ENCODE results near the gene PRKCE.

PRKCE gene

GRCh38 chr2:46146866-46147502, 495.5 kb downstream of the PRKCE start:
- DNase-seq (ENCODE audit: low spot score) = no peak

DNA sequence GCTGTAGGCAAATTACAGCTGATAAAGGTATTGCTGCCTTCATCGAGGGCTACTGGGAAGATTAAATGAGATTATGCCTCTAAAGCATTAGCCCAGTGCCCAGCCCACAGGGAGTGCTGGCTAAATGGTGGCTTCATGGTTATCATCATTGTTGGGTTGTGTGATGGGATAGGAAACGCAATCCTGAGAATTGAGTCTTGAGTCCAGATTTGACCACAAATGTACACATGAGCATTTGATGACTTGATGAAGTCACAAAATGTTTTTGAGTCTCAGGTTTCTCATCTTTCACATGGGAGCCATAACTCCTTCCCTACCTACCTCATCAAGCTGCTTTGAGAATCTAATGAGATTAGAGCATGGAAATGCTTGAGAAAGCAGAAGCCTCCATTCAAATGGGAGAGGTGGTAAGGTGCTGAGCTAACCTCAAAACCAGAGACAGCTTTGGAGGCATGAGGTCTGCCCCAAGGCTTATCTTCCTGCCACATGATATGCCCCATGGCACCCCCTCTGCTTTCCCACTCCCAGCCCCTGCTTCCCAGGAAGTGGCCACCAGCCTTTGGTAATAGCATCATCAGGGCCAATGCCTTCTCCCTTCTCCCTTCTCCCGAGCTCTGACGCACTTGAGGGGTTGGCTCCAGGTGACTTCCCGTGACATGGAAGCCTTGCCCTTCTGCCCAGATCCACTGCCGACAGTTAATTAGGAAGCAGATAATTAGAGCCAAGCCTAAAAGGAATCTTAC, 496.3 kb downstream of the PRKCE start:
- DNase-seq (ENCODE audit: low spot score) = no peak

DNA sequence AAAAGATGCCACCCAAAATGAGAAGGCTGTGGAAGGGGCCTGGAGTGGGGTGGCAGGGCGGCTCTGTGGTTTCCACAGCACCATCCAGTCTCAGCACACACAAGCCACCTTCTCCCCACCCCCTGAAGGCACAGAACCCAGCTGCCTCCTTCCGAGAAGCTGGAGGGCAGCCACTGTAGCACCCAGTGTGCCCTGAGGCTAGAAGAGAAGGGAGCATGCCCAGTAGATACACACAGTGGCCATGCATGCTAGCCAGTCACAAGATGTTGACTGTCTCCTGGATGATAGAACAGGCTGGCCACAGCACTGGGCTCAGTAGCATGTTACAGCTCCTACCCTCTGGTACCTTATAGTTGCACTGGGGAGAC, 496.9 kb downstream of the PRKCE start:
- DNase-seq (ENCODE audit: low spot score) = no peak

GRCh38 chr2:46150445-46150955, 499.0 kb downstream of the PRKCE start:
- DNase-seq (ENCODE audit: low spot score) = no peak

DNA sequence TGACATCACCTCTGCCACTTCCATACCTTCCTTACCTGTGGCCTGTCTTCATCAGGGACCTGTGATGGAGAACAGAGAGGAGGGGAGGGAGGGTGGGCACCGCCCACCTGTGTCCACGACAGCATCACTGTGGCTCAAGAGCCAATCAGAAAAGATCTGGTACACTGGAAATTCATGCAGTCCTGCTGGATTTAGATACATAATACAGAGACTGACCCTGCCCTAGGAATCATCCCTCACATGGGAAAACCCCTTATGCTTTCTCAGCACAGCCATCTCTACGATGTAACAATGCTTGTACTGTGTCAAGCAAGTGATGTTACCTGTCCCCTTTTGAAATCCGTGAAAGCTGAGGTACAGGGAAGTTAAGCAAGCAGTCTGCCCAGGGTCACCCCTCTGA, 500.1 kb downstream of the PRKCE start:
- DNase-seq (ENCODE audit: low spot score) = no peak

- DNase-seq (ENCODE audit: low spot score) = no peak
Measured at GRCh38 chr2:46153996-46154753, 502.7 kb downstream of the PRKCE start.

GRCh38 chr2:46157072-46157965, 505.8 kb downstream of the PRKCE start:
- no peak for DNase-seq (ENCODE audit: low spot score)

DNA sequence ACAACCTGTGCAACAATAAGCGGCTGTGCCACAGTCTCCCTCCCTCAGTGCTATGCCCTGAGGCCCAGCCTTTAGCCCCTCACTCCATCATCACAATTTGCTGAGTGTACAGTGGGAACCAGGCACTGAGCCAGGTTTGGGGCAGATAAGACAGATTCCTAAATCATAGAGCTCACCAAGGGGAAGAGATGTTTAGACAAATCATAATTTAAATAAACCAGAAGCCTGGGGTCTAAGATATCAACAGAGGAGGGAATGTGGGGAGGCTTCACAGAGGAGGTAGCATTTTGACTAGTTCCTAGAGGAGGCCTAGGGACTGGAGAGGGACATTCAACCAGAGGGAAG, 506.5 kb downstream of the PRKCE start:
- no peak for DNase-seq (ENCODE audit: low spot score)

- no peak for DNase-seq (ENCODE audit: low spot score)
Measured at GRCh38 chr2:46158661-46159060, 507.2 kb downstream of the PRKCE start.

- no peak for DNase-seq (ENCODE audit: low spot score)
Measured at GRCh38 chr2:46160326-46160725, 508.9 kb downstream of the PRKCE start.

DNA sequence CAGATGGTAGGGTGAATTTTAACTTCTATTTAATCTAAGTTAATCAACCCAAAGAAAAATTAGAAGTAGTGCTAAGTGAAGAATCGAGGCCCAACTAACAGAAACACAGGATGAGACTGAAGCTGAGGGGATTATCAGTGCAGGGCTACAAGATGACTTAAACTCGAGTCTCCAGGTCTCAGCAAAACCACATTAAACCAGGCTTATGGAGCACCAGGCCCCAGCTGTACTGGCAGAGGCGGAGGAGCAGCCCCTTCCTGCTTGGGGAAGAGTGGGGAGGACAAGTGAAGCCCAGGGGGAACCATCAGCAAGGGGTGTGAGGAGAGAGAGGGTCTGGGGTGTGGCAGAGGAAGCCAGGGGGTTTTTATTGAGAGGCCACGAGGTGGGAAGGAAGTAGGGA, 509.8 kb downstream of the PRKCE start:
- DNase-seq (ENCODE audit: low spot score) = no peak

DNA sequence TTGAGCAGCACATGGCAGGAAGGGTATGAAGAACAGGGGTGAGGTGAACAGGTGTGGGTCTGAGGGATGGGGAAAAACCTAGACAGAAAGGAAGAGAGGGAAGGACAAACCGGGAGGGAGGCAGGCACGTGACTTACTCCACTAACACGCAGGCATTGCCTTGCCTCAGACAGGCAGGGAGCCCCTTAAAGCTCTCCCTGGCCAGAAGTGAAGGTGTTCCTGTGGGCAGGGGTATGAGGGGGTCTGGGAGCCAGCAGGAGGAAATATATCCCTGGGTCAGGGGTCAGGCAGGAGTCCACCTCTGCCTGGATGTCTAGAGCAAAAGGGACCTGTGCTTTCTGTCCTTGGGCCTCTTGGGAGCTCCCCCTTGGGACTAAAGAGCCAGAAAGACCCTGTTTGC, 510.4 kb downstream of the PRKCE start:
- DNase-seq (ENCODE audit: low spot score) = no peak

DNA sequence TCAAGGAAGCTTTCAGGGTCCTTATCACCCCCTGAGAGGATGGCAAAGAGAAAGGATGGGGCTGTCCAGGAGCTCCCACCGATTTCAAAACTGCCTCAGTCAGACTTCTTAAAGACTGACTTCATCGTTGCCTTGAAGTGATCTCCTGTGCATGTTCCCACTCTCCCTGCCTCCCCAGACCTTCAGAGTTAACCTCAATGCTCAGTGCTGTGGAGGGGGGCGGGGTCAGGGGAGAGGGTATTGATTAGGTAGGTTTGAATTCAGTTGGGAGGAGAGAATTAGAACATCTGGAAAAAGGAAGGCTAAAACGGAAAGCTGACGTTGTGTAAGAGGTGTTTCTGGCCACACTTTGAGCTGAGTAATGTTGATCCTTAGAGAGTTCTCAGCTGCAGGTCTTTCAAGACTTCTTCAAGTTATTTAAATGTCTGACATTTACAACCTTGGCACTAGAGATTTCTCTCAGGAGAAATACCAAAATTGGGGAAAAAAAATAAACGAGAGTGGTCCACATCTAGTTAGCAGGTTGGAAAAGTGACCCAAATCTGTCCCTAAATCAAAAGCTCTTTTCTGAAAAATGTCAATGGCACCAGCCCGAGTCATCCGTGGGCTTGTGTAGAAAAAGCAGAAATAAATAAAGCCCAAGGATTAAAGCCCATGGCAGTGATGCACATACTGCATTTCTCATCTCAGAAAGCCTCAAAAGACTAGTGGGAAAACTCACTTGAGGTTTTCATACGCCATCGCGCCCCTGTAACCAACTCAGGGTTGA, 511.0 kb downstream of the PRKCE start:
- no peak for DNase-seq (ENCODE audit: low spot score)

DNA sequence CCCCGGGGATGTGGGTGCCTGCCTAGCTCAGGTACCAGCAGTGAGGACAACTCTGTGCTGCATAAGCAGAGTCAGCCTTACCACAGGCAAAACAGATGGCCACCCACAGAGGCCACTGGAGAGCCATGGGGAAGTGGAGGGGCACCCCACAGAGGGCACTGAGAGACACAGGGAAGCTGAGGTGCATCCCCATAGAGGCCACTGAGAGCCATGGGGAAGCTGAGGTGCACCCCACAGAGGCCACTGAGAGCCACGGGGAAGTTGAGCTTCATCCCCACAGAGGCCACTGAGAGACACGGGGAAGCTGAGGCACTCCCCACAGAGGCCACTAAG, 511.6 kb downstream of the PRKCE start:
- DNase-seq (ENCODE audit: low spot score) = no peak

DNA sequence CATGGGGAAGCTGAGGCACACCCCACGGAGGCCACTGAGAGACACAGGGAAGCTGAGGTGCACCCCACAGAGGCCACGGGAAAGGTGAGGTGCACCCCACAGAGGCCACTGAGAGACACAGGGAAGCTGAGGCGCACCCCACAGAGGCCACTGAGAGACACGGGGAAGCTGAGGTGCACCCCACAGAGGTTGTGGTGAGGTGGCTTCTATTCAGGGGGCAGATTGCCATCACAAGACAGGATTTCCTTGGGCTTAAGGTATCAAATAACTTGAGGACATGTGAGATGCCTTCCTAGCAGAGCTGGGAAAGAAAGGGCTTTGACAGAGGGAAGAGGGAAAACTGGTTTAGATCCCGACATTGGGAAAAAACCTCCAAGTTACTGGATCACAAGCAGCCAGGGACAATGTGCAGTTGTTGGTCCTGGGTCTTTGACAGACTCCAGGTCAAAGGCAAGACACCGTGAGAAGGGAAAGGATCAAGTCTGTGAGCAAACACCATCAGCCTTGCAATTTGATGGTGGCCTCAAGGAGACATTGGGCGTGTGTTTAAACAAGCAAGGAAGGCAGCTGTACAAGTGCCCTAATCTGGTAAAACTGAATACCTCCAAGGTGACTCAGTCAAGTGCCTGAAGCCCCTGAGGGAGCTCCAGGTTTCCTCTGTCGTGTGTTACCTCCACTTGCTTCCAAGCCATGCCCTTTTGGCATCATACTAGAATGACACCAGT, 512.5 kb downstream of the PRKCE start:
- DNase-seq (ENCODE audit: low spot score) = no peak

DNA sequence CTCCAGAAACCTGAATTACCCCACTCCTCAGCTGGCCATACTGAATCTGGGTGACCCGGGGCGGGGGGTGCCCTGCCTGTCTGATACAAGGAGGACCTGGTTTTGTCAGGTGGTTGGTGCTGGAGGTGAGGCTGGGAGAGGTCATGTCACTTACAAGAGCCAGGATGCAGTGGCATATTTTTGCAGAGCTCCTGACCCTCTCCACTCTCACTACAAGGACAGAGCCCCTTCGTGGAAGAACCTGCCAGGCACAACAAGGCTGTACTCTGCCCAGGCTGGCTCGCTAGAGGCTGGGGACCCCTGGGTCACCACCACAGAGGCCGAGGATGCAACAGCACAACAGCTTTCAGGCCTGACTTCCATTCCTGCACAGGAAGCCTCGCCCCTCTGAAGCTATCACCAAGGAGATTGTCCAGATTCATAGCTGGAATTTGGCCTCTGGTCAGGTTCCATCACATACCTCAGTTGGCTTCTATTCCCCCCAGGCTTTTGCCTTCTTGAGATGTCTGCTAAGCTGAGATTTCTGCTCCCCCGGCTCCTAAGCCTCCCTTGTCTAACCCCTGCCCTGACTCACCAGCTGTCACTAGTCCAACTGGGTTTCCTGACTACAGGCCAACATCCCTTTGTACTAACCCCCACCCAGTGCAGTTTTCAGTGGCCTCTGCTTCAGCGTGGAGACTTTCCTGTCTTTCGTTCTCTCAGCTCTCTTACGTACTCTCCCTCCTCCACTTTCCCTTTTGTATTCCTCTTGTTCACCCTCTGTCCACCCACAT, 513.2 kb downstream of the PRKCE start:
- DNase-seq (ENCODE audit: low spot score) = no peak

DNA sequence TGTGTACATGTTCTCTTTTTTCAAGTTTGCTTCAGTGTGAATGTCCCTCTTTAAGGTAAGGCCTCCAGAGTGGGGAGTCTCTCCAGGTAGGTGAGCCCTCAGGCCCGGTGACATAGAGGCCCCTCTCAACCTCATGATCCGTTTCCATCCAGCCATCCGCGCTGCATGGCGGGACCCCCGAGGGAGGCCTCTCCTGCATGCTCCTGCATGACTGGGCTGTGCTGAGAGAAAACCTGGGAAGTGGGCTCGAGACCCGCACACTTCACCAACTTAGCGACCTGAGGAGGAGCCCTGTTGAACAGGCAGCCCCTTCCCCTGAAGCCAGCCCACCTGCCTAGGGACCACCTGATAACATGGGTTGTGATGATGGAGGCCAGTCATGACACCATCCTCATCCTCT, 514.4 kb downstream of the PRKCE start:
- DNase-seq (ENCODE audit: low spot score) = no peak

DNA sequence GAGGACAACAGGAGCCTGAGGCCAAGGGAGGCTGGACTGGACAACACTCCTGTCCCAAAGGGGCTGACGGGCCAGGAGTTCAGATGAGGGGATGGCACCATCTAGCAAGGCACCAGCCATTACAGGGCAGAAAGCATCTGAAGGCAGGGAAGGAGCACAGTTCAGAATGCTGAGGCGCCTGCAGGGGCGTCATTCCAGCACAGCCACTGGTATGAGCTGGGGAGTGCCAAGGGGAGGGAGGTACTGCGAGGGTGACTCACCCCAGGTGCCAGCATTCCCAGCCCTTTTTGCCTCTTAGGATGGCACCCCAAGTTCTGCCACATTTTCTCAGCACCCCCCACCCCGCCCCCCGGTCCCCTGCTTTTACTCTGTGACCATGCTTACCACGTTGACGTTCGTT, 515.9 kb downstream of the PRKCE start:
- DNase-seq (ENCODE audit: low spot score) = no peak

- no peak for DNase-seq (ENCODE audit: low spot score)
Measured at GRCh38 chr2:46167924-46168323, 516.4 kb downstream of the PRKCE start.

GRCh38 chr2:46169467-46169866, 518.0 kb downstream of the PRKCE start:
- DNase-seq (ENCODE audit: low spot score) = no peak
